DND-41 (cell line): ENCODE measurements around the gene HOXA5.

Experiments
- ATAC-seq: fragments of 200-7000 bp; cut with Tn5 transposase; 3 replicates; pipeline ENCODE4 v1.9.1; 2021; ENCODE audit warnings: low read depth; ENCODE audit not compliant: insufficient read depth
- DNase-seq: peaks from one replicate; pipeline ENCODE4 v3.0.0-alpha.2; 2020
- H2AFZ ChIP-seq: 2 replicates; pipeline ENCODE4 v1.6.0; 2012; ENCODE audit warnings: low read depth, low read length
- H3K27ac ChIP-seq: 2 replicates; pipeline ENCODE4 v1.5.1; 2012; ENCODE audit warnings: low read length, inconsistent platforms
- H3K27me3 ChIP-seq: fragments of 200-600 bp; sonication (generic); 2 replicates; pipeline ENCODE4 v1.6.0; 2012; ENCODE audit warnings: low read length, mild to moderate bottlenecking, inconsistent platforms; ENCODE audit not compliant: insufficient read depth, poor library complexity
- H3K36me3 ChIP-seq: 2 replicates; pipeline ENCODE4 v1.5.1; 2012; ENCODE audit warnings: low read length, inconsistent platforms; ENCODE audit not compliant: insufficient read depth
- H3K4me1 ChIP-seq: 2 replicates; pipeline ENCODE4 v1.5.1; 2012; ENCODE audit warnings: mild to moderate bottlenecking, low read length; ENCODE audit not compliant: insufficient read depth
- H3K4me2 ChIP-seq: 2 replicates; pipeline ENCODE4 v1.6.0; 2012; ENCODE audit warnings: mild to moderate bottlenecking, moderate library complexity, low read length, inconsistent platforms; ENCODE audit not compliant: insufficient read depth
- H3K4me3 ChIP-seq, 2 experiments: fragments of 200-600 bp in 1 of 2; shearing (Covaris generic) in 1 of 2; 2 replicates each; pipeline ENCODE4 v1.5.1; 2012 to 2016; ENCODE audit warnings: inconsistent platforms in 2 of 2, low read length in 2 of 2, mild to moderate bottlenecking in 2 of 2, low read depth in 1 of 2, moderate library complexity in 1 of 2
- H3K79me2 ChIP-seq: 2 replicates; pipeline ENCODE4 v1.6.0; 2012; ENCODE audit warnings: low read length, inconsistent platforms; ENCODE audit not compliant: insufficient read depth
- H3K9ac ChIP-seq: 2 replicates; pipeline ENCODE4 v1.6.0; 2012; ENCODE audit warnings: low read depth, mild to moderate bottlenecking, inconsistent platforms, low read length, moderate library complexity
- H3K9me3 ChIP-seq: 2 replicates; pipeline ENCODE4 v1.5.1; 2012; ENCODE audit warnings: low read length, moderate library complexity, mild to moderate bottlenecking, inconsistent platforms; ENCODE audit not compliant: insufficient read depth, severe bottlenecking
- H4K20me1 ChIP-seq: 2 replicates; pipeline ENCODE4 v1.6.0; 2012; ENCODE audit warnings: low read length; ENCODE audit not compliant: insufficient read depth
- EZH2 ChIP-seq: IDR thresholded peaks from 3 replicates; pipeline ENCODE4 v1.6.1; 2012; ENCODE audit warnings: borderline replicate concordance, low read depth, mild to moderate bottlenecking, moderate library complexity, low read length, inconsistent platforms; ENCODE audit not compliant: severe bottlenecking
- TF ChIP-seq, protein P1 (sequence below): IDR thresholded peaks from 2 replicates; pipeline ENCODE4 v1.5.1; 2012; ENCODE audit warnings: borderline replicate concordance, low read length, moderate library complexity, mild to moderate bottlenecking; ENCODE audit not compliant: poor library complexity, severe bottlenecking; ENCODE audit errors: extremely low read depth

Gene HOXA5

DNA sequence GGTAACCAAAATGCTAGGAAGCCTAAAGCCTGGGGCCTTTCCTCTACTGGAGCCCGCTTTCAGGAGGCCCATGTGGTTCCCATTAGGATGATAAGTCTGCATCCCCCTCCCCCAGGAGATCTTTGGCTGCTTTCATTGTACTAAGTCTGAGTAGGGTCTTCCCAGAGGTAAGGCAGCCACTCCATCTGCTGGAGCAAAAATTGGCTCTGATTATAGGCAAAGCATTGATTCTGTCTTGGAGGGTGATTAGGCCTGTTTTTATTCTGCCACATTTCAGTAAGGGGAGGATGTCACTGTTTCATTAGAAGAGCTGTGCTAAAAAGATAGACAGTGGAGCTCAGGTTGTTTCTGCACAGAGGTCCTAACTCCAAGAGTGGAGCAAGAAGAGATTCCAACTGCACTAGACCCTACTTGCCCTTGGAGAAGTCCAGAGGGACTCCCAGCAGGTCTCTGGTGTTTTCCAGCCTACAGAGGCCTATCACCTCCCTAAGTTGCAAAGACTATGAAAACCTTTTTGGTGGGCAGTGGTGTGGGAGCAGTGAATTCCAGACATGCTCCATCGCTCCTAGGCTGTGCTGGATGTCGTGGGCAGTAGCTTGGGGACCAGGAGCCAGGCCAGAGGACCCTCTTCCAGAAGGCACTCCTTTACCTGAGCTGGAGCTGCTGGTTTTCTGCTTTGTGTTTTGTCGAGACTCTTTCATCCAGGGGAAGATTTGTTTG lies 33.9 kb downstream of the HOXA5 start:
- H3K27me3 ChIP-seq: no peaks in the 10 kb centered on the region

DNA sequence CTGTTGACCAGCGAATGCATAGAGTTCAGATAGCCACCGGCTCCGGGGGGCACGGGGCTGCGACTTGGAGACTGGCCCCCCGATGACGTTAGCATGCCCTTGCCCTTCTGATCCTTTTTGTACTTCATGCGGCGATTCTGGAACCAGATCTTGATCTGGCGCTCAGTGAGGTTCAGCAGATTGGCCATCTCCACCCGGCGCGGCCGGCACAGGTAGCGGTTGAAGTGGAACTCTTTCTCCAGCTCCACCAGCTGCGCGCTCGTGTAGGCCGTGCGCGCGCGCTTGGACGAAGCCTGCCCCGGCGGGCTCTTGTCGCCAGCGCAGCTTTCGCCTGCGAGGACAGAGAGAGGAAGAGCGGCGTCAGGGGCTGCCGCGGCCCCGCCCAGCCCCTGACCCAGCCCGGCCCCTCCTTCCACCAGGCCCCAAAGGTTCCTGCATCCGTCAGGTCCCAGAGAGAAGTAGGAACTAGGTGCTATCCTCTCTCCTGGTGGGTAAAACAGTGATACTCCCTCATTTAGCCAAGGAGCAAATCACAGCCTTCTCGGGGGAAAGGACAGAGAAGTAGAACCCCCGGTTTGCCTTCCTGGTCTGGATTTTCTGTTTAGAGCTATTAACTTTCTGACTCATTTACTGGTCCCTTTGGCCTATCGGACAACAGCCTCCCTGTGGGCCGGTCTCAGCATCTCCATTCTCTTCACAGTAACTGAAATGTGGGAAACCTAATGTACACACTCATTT lies 34.9 kb downstream of the HOXA5 start:
- no peaks in the 10 kb centered on the region for H4K20me1 ChIP-seq
- no peak overlapping the region for H3K27ac ChIP-seq
- H3K9me3 ChIP-seq: no peaks in the 10 kb centered on the region
- H3K4me3 ChIP-seq: no peak overlapping the region
- no peak overlapping the region for H2AFZ ChIP-seq
- H3K4me1 ChIP-seq: no peaks in the 10 kb centered on the region
- H3K27me3 ChIP-seq: no peaks in the 10 kb centered on the region
- ATAC-seq (no peak), DNase-seq (no peak)
- H3K9ac ChIP-seq: no peak overlapping the region
- TF ChIP-seq EZH2: no peak
- H3K79me2 ChIP-seq: no peaks in the 10 kb centered on the region
- no peak overlapping the region for H3K4me2 ChIP-seq
- no peaks in the 10 kb centered on the region for H3K36me3 ChIP-seq

More for the DNA sequence above, 33.9 kb downstream of the HOXA5 start:
- DNase-seq (no peak), ATAC-seq (no peak)
- Histone ChIP-seq H3K4me1 (no peaks in the 10 kb centered on the region), H3K4me3 (no peak overlapping the region), H2AFZ (no peak overlapping the region), H3K79me2 (no peaks in the 10 kb centered on the region), H3K27ac (no peak overlapping the region), H3K9ac (no peak overlapping the region), H4K20me1 (no peaks in the 10 kb centered on the region), H3K4me2 (no peak overlapping the region), H3K36me3 (no peaks in the 10 kb centered on the region), H3K9me3 (no peaks in the 10 kb centered on the region)
- TF ChIP-seq, protein P1, sequence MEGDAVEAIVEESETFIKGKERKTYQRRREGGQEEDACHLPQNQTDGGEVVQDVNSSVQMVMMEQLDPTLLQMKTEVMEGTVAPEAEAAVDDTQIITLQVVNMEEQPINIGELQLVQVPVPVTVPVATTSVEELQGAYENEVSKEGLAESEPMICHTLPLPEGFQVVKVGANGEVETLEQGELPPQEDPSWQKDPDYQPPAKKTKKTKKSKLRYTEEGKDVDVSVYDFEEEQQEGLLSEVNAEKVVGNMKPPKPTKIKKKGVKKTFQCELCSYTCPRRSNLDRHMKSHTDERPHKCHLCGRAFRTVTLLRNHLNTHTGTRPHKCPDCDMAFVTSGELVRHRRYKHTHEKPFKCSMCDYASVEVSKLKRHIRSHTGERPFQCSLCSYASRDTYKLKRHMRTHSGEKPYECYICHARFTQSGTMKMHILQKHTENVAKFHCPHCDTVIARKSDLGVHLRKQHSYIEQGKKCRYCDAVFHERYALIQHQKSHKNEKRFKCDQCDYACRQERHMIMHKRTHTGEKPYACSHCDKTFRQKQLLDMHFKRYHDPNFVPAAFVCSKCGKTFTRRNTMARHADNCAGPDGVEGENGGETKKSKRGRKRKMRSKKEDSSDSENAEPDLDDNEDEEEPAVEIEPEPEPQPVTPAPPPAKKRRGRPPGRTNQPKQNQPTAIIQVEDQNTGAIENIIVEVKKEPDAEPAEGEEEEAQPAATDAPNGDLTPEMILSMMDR: no peak
- TF ChIP-seq EZH2: no peak

DNA sequence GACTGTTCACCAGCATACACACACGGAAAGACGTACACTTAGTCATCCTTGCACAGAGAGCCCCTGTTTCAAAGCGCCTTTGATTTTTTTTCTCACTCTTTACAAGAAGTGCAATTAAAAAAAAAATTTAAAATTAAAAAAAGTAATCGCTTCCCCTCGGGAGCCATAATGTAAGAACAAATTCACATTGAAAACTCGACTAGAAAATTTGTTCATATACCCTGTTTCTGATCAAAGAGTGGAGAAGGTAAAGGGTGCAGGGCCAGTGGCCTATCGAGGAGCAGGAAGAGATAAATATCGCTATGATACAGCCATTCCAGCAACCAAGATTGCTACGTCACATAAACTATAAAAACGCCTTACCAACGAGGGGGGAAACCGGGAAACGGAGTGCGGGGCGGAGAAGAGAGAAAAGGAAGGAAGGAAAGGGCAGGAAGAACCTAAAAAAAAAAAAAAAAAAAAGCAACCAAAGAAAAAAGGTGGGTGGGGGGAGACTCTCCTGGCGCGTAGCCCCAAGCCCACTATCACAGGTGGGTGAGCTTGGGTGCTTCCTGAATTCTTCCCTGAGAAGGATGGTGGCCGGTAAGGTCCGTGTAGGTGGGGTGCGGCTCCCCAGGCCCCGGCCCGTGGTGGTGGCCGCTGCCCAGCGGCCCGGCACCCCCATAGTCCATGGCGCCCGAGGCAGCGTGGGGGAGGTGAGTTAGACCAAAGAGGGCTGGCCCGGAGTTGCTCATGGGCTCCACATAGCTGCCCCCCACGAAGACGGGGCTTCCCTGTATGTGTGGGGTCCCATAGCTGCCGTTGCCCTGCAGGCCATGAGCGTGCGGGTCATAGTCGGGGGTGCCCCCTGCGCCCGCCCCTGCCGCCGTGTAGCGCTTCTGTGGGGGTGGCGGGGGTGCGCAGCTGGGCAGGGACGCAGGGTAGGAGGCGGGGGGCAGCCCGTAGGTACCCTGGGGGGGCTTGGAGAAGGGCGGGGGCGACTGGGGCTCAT lies 35.8 kb downstream of the HOXA5 start:
- DNase-seq (no peak), ATAC-seq (no peak)
- Histone ChIP-seq H3K4me1 (no peaks in the 10 kb centered on the region), H2AFZ (no peak overlapping the region), H3K4me3 (no peak overlapping the region), H3K9me3 (no peaks in the 10 kb centered on the region), H3K4me2 (no peak overlapping the region), H3K36me3 (no peaks in the 10 kb centered on the region), H3K27me3 (no peaks in the 10 kb centered on the region), H4K20me1 (no peaks in the 10 kb centered on the region), H3K27ac (no peak overlapping the region), H3K79me2 (no peaks in the 10 kb centered on the region), H3K9ac (no peak overlapping the region)
- TF ChIP-seq EZH2: no peak
- TF ChIP-seq, protein P1: no peak

DNA sequence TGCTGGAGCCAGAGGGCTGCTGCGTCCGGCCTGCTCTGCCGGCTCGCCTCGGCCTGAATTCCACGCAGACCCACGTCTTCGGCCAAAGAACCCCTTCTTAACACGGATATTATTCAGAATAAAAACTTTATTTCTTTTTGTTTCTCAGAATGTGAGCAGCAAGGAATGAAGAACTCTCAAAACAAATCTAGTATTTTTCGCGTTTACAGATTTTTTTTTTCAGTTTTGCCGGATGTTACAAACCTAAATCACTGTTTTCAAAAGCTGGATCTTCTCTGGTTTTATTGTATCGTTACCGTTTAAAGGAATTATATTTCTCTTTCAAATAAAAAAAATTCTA lies 36.6 kb downstream of the HOXA5 start:
- no peaks in the 10 kb centered on the region for H3K4me1 ChIP-seq
- no peaks in the 10 kb centered on the region for H3K9me3 ChIP-seq
- H2AFZ ChIP-seq: no peak overlapping the region
- no peak overlapping the region for H3K27ac ChIP-seq
- no peak for TF ChIP-seq EZH2
- TF ChIP-seq, protein P1: no peak
- no peaks in the 10 kb centered on the region for H3K79me2 ChIP-seq
- DNase-seq: no peak
- no peaks in the 10 kb centered on the region for H3K27me3 ChIP-seq
- H3K4me2 ChIP-seq: no peak overlapping the region
- ATAC-seq: no peak
- no peaks in the 10 kb centered on the region for H4K20me1 ChIP-seq
- no peaks in the 10 kb centered on the region for H3K36me3 ChIP-seq
- no peak overlapping the region for H3K4me3 ChIP-seq
- H3K9ac ChIP-seq: no peak overlapping the region
